ENCODE measurements around the gene COLQ.

The COLQ gene

DNA sequence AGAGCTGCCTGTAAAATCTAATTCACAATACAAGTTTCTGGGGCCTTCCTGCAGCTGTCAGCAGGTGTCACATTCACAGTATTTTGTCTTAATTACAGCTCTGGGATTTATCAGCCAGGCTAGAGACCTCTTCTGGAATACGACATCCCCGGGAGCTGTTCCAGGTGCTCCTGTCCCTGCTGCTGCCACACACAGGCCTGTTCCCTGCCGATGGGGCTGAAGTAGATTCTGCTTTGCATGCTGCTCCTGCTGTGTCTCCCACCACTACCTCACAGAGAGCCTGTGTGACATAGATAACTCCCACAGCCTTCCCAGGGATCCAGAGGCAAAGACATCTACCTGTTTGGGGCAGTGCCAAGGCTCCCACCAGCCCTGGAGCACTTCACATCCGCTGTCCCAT, 20.4 kb downstream of the COLQ start:
- Histone ChIP-seq H3K4me1 (ENCODE audit: control insufficient read depth, low read depth, low read length) (no peaks in the 10 kb centered on the region), H3K56ac (ENCODE audit: low read length) (no peak overlapping the region), H3K4ac (ENCODE audit: low read depth, low read length) (no peak overlapping the region), H3K9ac (ENCODE audit: low read length) (no peak overlapping the region), H4K8ac (ENCODE audit: low read depth, low read length) (no peak overlapping the region), H3K4me3 (ENCODE audit: low read length) (no peak overlapping the region), H2BK5ac (ENCODE audit: low read length) (no peak overlapping the region), H3K23ac (ENCODE audit: low read length) (no peak overlapping the region), H3K27ac (ENCODE audit: low read depth, low read length) (no peak overlapping the region), H3K36me3 (ENCODE audit: control insufficient read depth, insufficient read depth, low read length) (no peaks in the 10 kb centered on the region), H3K18ac (ENCODE audit: low read length) (no peak overlapping the region), H2AK5ac (ENCODE audit: low read length) (no peak overlapping the region), H3K79me1 (ENCODE audit: low read length) (no peaks in the 10 kb centered on the region), H3K79me2 (ENCODE audit: control insufficient read depth, insufficient read depth, low read length) (no peaks in the 10 kb centered on the region), H3K27me3 (ENCODE audit: insufficient read depth, low read length, poor library complexity) (no peaks in the 10 kb centered on the region), H2BK120ac (ENCODE audit: low read depth, low read length) (no peak overlapping the region), H2BK15ac (replicated peaks; ENCODE audit: low read depth) (no peak overlapping the region), H3K4me2 (ENCODE audit: low read length) (no peak overlapping the region), H4K5ac (ENCODE audit: low read length) (no peak overlapping the region)
- no CpG with 5 or more reads among the region's 4 CpGs for whole genome bisulfite sequencing (ENCODE audit: extremely low coverage, insufficient coverage, low lambda C conversion rate)
- DNase-seq = no peak

- no peak for DNase-seq
- Histone ChIP-seq H3K23ac (ENCODE audit: low read length) (no peak overlapping the region), H3K18ac (ENCODE audit: low read length) (no peak overlapping the region), H4K8ac (ENCODE audit: low read depth, low read length) (no peak overlapping the region), H2BK5ac (ENCODE audit: low read length) (no peak overlapping the region), H3K4ac (ENCODE audit: low read depth, low read length) (no peak overlapping the region), H3K4me3 (ENCODE audit: low read length) (no peak overlapping the region), H4K5ac (ENCODE audit: low read length) (no peak overlapping the region), H3K4me1 (ENCODE audit: control insufficient read depth, low read depth, low read length) (no peaks in the 10 kb centered on the region), H3K79me1 (ENCODE audit: low read length) (no peaks in the 10 kb centered on the region), H3K9ac (ENCODE audit: low read length) (no peak overlapping the region), H3K4me2 (ENCODE audit: low read length) (no peak overlapping the region), H3K79me2 (ENCODE audit: control insufficient read depth, insufficient read depth, low read length) (no peaks in the 10 kb centered on the region), H3K36me3 (ENCODE audit: control insufficient read depth, insufficient read depth, low read length) (no peaks in the 10 kb centered on the region), H2BK15ac (replicated peaks; ENCODE audit: low read depth) (no peak overlapping the region), H3K27me3 (ENCODE audit: insufficient read depth, low read length, poor library complexity) (no peaks in the 10 kb centered on the region), H2AK5ac (ENCODE audit: low read length) (no peak overlapping the region), H3K56ac (ENCODE audit: low read length) (no peak overlapping the region), H3K27ac (ENCODE audit: low read depth, low read length) (no peak overlapping the region), H2BK120ac (ENCODE audit: low read depth, low read length) (no peak overlapping the region)
- no CpG with 5 or more reads among the region's 3 CpGs for WGBS (ENCODE audit: extremely low coverage, insufficient coverage, low lambda C conversion rate)
Observed at GRCh38 chr3:15500107-15500724, 21.3 kb downstream of the COLQ start.

GRCh38 chr3:15499536-15499935, 22.0 kb downstream of the COLQ start:
- Histone ChIP-seq H3K18ac (ENCODE audit: low read length) (no peak overlapping the region), H3K36me3 (ENCODE audit: control insufficient read depth, insufficient read depth, low read length) (no peaks in the 10 kb centered on the region), H3K4me1 (ENCODE audit: control insufficient read depth, low read depth, low read length) (no peaks in the 10 kb centered on the region), H2BK15ac (replicated peaks; ENCODE audit: low read depth) (no peak overlapping the region), H3K9ac (ENCODE audit: low read length) (no peak overlapping the region), H2AK5ac (ENCODE audit: low read length) (no peak overlapping the region), H3K27me3 (ENCODE audit: insufficient read depth, low read length, poor library complexity) (no peaks in the 10 kb centered on the region), H4K5ac (ENCODE audit: low read length) (no peak overlapping the region), H3K4ac (ENCODE audit: low read depth, low read length) (no peak overlapping the region), H3K4me2 (ENCODE audit: low read length) (no peak overlapping the region), H3K27ac (ENCODE audit: low read depth, low read length) (no peak overlapping the region), H2BK120ac (ENCODE audit: low read depth, low read length) (no peak overlapping the region), H3K56ac (ENCODE audit: low read length) (no peak overlapping the region), H3K79me2 (ENCODE audit: control insufficient read depth, insufficient read depth, low read length) (no peaks in the 10 kb centered on the region), H4K8ac (ENCODE audit: low read depth, low read length) (no peak overlapping the region), H3K79me1 (ENCODE audit: low read length) (no peaks in the 10 kb centered on the region), H2BK5ac (ENCODE audit: low read length) (no peak overlapping the region), H3K23ac (ENCODE audit: low read length) (no peak overlapping the region), H3K4me3 (ENCODE audit: low read length) (no peak overlapping the region)
- no CpG with 5 or more reads among the region's 7 CpGs for WGBS (ENCODE audit: extremely low coverage, insufficient coverage, low lambda C conversion rate)
- no peak for DNase-seq

DNA sequence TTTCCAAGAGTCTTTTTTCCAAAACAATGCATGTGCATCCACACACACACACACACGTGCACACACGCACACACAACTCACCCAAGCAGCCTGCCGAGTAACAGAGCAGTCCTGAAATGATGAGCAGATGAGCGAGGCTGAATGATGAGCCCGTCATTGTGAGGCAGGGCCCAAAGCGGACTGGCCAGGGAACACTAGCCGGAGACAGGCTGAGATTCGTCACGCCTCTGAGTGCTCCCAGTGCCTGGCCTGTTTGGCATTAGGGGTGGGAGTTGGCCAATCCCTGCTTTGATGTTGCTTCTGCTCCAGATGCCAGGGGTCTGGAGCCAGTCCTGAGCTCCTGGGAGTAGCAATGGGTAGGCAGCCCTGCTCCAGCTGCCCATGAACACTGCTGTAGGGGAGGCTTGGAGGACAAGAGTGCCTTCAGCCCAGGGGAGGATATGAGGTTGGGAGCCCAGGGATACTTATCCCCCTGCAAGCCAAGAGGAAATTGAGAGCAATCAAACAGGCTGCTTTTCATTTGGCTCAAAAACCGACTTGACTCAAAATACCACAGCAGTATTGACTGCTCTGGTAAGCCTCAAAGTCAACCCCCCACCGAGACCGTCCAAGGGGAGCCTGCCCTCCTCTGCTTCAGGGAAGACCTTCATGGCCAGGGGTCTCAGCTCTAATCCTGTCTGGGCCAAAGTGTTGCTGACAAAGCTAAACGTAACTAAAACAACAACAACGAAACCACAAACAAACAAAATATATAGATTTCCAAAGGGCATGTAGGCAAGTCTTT, 22.9 kb downstream of the COLQ start:
- no peaks in the 10 kb centered on the region for H3K79me1 ChIP-seq (ENCODE audit: low read length)
- no peak overlapping the region for H4K8ac ChIP-seq (ENCODE audit: low read depth, low read length)
- H2BK15ac ChIP-seq (replicated peaks; ENCODE audit: low read depth) = no peak overlapping the region
- no peak overlapping the region for H2BK5ac ChIP-seq (ENCODE audit: low read length)
- H3K18ac ChIP-seq (ENCODE audit: low read length) = no peak overlapping the region
- DNase-seq = no peak
- H3K23ac ChIP-seq (ENCODE audit: low read length) = no peak overlapping the region
- H2AK5ac ChIP-seq (ENCODE audit: low read length) = no peak overlapping the region
- no peaks in the 10 kb centered on the region for H3K4me1 ChIP-seq (ENCODE audit: control insufficient read depth, low read depth, low read length)
- H3K56ac ChIP-seq (ENCODE audit: low read length) = no peak overlapping the region
- H3K27me3 ChIP-seq (ENCODE audit: insufficient read depth, low read length, poor library complexity) = no peaks in the 10 kb centered on the region
- no peak overlapping the region for H3K4me3 ChIP-seq (ENCODE audit: low read length)
- no peak overlapping the region for H3K9ac ChIP-seq (ENCODE audit: low read length)
- no peak overlapping the region for H2BK120ac ChIP-seq (ENCODE audit: low read depth, low read length)
- H3K27ac ChIP-seq (ENCODE audit: low read depth, low read length) = no peak overlapping the region
- H4K5ac ChIP-seq (ENCODE audit: low read length) = no peak overlapping the region
- no peak overlapping the region for H3K4ac ChIP-seq (ENCODE audit: low read depth, low read length)
- H3K4me2 ChIP-seq (ENCODE audit: low read length) = no peak overlapping the region
- no peaks in the 10 kb centered on the region for H3K36me3 ChIP-seq (ENCODE audit: control insufficient read depth, insufficient read depth, low read length)
- WGBS (ENCODE audit: extremely low coverage, insufficient coverage, low lambda C conversion rate) = no CpG with 5 or more reads among the region's 14 CpGs
- no peaks in the 10 kb centered on the region for H3K79me2 ChIP-seq (ENCODE audit: control insufficient read depth, insufficient read depth, low read length)

DNA sequence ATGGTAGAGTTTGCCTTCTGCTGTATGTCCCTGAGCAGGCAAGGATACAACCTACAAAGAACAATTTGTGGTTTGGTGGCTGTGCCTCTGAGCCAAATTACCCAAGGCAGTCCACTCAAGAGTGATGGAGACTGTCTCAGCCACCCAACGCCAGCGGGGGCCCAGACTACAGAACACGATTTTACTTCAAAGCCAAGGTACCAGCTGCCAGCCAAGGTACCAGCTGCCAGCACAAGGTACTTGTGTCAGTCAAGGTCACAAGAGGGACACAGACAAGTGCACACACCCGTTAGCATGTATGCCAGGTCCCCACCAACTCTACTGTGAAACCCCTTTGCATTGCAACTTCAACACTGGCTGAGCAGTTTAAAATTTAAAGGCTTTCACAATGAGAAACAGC, 23.5 kb downstream of the COLQ start:
- no peak overlapping the region for H3K27ac ChIP-seq (ENCODE audit: low read depth, low read length)
- H4K8ac ChIP-seq (ENCODE audit: low read depth, low read length) = no peak overlapping the region
- no peak overlapping the region for H3K4me3 ChIP-seq (ENCODE audit: low read length)
- H3K27me3 ChIP-seq (ENCODE audit: insufficient read depth, low read length, poor library complexity) = no peaks in the 10 kb centered on the region
- no peak overlapping the region for H2AK5ac ChIP-seq (ENCODE audit: low read length)
- no peak overlapping the region for H3K23ac ChIP-seq (ENCODE audit: low read length)
- H3K18ac ChIP-seq (ENCODE audit: low read length) = no peak overlapping the region
- no peak overlapping the region for H2BK120ac ChIP-seq (ENCODE audit: low read depth, low read length)
- no peak overlapping the region for H3K9ac ChIP-seq (ENCODE audit: low read length)
- H2BK15ac ChIP-seq (replicated peaks; ENCODE audit: low read depth) = no peak overlapping the region
- H2BK5ac ChIP-seq (ENCODE audit: low read length) = no peak overlapping the region
- no CpG with 5 or more reads among the region's 4 CpGs for WGBS (ENCODE audit: extremely low coverage, insufficient coverage, low lambda C conversion rate)
- H3K4ac ChIP-seq (ENCODE audit: low read depth, low read length) = no peak overlapping the region
- H3K56ac ChIP-seq (ENCODE audit: low read length) = no peak overlapping the region
- no peaks in the 10 kb centered on the region for H3K36me3 ChIP-seq (ENCODE audit: control insufficient read depth, insufficient read depth, low read length)
- no peak overlapping the region for H4K5ac ChIP-seq (ENCODE audit: low read length)
- no peaks in the 10 kb centered on the region for H3K4me1 ChIP-seq (ENCODE audit: control insufficient read depth, low read depth, low read length)
- no peak for DNase-seq
- no peaks in the 10 kb centered on the region for H3K79me2 ChIP-seq (ENCODE audit: control insufficient read depth, insufficient read depth, low read length)
- no peaks in the 10 kb centered on the region for H3K79me1 ChIP-seq (ENCODE audit: low read length)
- H3K4me2 ChIP-seq (ENCODE audit: low read length) = no peak overlapping the region

GRCh38 chr3:15496341-15496664, 25.2 kb downstream of the COLQ start:
- Histone ChIP-seq H3K9ac (ENCODE audit: low read length) (no peak overlapping the region), H3K36me3 (ENCODE audit: control insufficient read depth, insufficient read depth, low read length) (no peaks in the 10 kb centered on the region), H3K4me1 (ENCODE audit: control insufficient read depth, low read depth, low read length) (no peaks in the 10 kb centered on the region), H4K8ac (ENCODE audit: low read depth, low read length) (no peak overlapping the region), H2BK15ac (replicated peaks; ENCODE audit: low read depth) (no peak overlapping the region), H3K56ac (ENCODE audit: low read length) (no peak overlapping the region), H3K27me3 (ENCODE audit: insufficient read depth, low read length, poor library complexity) (no peaks in the 10 kb centered on the region), H4K5ac (ENCODE audit: low read length) (no peak overlapping the region), H3K23ac (ENCODE audit: low read length) (no peak overlapping the region), H3K79me1 (ENCODE audit: low read length) (no peaks in the 10 kb centered on the region), H3K4me3 (ENCODE audit: low read length) (no peak overlapping the region), H3K18ac (ENCODE audit: low read length) (no peak overlapping the region), H3K4me2 (ENCODE audit: low read length) (no peak overlapping the region), H3K27ac (ENCODE audit: low read depth, low read length) (no peak overlapping the region), H3K4ac (ENCODE audit: low read depth, low read length) (no peak overlapping the region), H2AK5ac (ENCODE audit: low read length) (no peak overlapping the region), H2BK5ac (ENCODE audit: low read length) (no peak overlapping the region), H3K79me2 (ENCODE audit: control insufficient read depth, insufficient read depth, low read length) (no peaks in the 10 kb centered on the region), H2BK120ac (ENCODE audit: low read depth, low read length) (no peak overlapping the region)
- no peak for DNase-seq
- no CpG with 5 or more reads among the region's 8 CpGs for WGBS (ENCODE audit: extremely low coverage, insufficient coverage, low lambda C conversion rate)
